NCI-H146 (cell line): Measurements from ENCODE around the gene CRLF3.
A peak's percentile ranks its signal among the peaks of the same experiment; 100 is the strongest.
"Not testable (repeated sequence)": the region's sequence is repeated elsewhere in the genome, so short reads cannot be mapped to it uniquely, and the experiment has no call there.

Experiments
- DNase-seq: peaks from one replicate; lab custom pipeline; 2025; lab: John Stamatoyannopoulos, UW

CRLF3 gene

GRCh38 chr17:30824356-30825145, at the start of gene CRLF3:
CRLF3 (minus strand) TSS chr17:30824692; CDS start chr17:30824651, 41 bp downstream.
- DNase-seq = peak; percentile 91

- DNase-seq = no peak
These were observed 44.5 kb upstream of the CRLF3 start for GRCh38 chr17:30869005-30869404.

GRCh38 chr17:30864636-30865035, 40.1 kb upstream of the CRLF3 start:
- DNase-seq = no peak

GRCh38 chr17:30858556-30859250, 34.2 kb upstream of the CRLF3 start:
- DNase-seq = no peak

- DNase-seq = no peak
These were observed 29.7 kb upstream of the CRLF3 start for GRCh38 chr17:30854146-30854545.

- no peak for DNase-seq
These were observed 23.5 kb upstream of the CRLF3 start for GRCh38 chr17:30848021-30848420.

GRCh38 chr17:30840771-30841170, 16.3 kb upstream of the CRLF3 start:
- DNase-seq = no peak

GRCh38 chr17:30838202-30838807, 13.8 kb upstream of the CRLF3 start:
- DNase-seq = no peak

- DNase-seq = no peak
These were observed 8.1 kb upstream of the CRLF3 start for GRCh38 chr17:30832438-30833124.

GRCh38 chr17:30831663-30832437, 7.4 kb upstream of the CRLF3 start, which contains the start of gene ATAD5:
ATAD5 (plus strand) TSS chr17:30831966; CDS start chr17:30832348, 382 bp downstream.
- DNase-seq = peak; percentile 90

GRCh38 chr17:30831257-30831656, 6.8 kb upstream of the CRLF3 start:
- DNase-seq = peak; percentile 6

GRCh38 chr17:30829022-30829421, 4.5 kb upstream of the CRLF3 start:
- DNase-seq = no peak

GRCh38 chr17:30827082-30827481, 2.6 kb upstream of the CRLF3 start:
- no peak for DNase-seq

- peak; percentile 40 for DNase-seq
These were observed 513 bp downstream of the CRLF3 start for GRCh38 chr17:30824002-30824355.

- DNase-seq = no peak
These were observed 1.1 kb downstream of the CRLF3 start for GRCh38 chr17:30823421-30823820.

GRCh38 chr17:30822919-30823318, 1.6 kb downstream of the CRLF3 start:
- DNase-seq = not testable (repeated sequence)

GRCh38 chr17:30821871-30822723, 2.4 kb downstream of the CRLF3 start:
- DNase-seq = no peak

- DNase-seq = no peak
These were observed 4.4 kb downstream of the CRLF3 start for GRCh38 chr17:30819971-30820705.

- no peak for DNase-seq
These were observed 8.3 kb downstream of the CRLF3 start for GRCh38 chr17:30816165-30816564.

GRCh38 chr17:30814860-30815259, 9.6 kb downstream of the CRLF3 start:
- not testable (repeated sequence) for DNase-seq
